Stimulated activated CD4-positive, alpha-beta T cell treated with anti-CD3 and anti-CD28 coated beads, TNF-alpha, amount 100 ng/mL, for 48 hours (primary cell): ENCODE data around the gene CHCHD2.
A peak's percentile ranks its signal among the peaks of the same experiment; 100 is the strongest.
"Not testable (repeated sequence)": the region's sequence is repeated elsewhere in the genome, so short reads cannot be mapped to it uniquely, and the experiment has no call there.

ENCODE experiments used
- DNase-seq, 3 donors: peaks; one replicate each; pipeline ENCODE4 v3.0.0-alpha.2; 2020; ENCODE audit warnings: low read depth in 3 of 3

CHCHD2 gene

GRCh38 chr7:56083150-56083785, 23.0 kb downstream of the CHCHD2 start:
- no peak for DNase-seq

DNA sequence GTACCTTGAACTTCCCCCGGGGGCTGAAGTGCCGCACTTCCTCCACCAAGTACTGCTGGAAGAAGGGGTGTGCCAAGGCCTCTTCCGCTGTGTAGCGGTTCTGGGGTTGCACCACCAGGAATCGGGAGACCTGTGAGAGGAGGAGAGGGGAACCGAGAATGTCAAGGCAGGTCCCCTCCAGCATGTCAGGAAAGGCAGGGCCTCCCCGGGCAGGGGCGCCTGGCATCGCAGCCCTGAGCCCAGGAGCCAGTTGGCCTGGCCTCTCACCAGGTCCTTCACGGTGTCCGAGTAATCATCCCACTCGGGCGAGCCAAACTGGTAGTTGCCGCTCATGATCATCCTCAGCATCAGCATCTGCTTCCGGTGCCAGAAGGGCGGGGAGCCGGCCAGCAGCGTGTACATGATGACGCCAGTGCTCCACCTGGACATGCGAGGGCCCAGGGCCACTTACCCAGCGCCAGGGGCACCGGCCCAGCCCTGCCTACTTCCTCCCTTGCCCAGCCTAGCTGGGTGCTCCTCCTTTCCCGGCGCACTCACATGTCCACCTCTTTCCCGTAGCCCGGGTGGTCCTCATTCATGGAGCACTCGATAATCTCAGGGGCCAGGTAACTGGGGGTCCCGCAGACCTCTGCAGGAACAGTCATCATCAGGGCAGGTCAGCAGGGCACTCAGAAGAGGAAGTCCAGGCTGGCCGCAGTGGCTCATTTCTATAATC, 24.5 kb downstream of the CHCHD2 start:
- no peak for DNase-seq

DNA sequence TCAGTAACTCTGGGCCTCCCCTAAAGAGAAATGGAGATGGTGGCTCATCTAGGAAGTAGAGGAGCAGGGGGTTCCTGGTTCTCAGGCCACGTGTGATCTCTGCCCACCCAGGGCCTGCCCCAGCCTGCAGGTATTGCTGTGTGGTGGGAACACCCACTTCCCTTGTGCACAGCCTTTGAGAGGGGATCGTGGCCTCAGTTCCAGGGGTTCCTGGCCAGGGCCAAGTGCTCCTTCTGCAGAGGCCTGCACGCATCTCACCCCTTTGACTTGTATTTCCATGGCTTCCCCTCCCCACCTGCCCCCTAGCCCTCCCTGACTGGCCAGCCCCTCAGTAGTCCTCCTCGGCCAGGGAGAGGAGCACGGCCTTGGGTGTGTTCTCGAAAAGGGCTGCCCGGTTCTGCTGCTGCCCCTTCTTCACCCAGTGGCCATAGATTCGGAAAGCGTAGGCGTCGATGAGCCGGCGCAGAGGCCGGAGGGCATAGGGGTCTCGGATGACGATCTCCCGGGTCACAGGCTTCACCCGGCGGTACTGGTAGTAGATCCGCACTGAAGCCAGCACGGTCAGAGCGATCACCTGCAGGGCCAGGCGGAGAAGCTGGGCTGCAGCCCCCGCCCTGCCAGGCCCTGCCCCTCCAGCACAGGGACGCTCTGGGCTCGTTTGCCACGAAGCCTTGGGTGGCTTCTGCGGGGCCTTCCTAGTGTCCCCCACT, 25.4 kb downstream of the CHCHD2 start:
- DNase-seq: not testable (repeated sequence)

GRCh38 chr7:56079450-56080185, 26.7 kb downstream of the CHCHD2 start:
- no peak for DNase-seq

GRCh38 chr7:56078196-56078595, 28.1 kb downstream of the CHCHD2 start:
- no peak for DNase-seq

DNA sequence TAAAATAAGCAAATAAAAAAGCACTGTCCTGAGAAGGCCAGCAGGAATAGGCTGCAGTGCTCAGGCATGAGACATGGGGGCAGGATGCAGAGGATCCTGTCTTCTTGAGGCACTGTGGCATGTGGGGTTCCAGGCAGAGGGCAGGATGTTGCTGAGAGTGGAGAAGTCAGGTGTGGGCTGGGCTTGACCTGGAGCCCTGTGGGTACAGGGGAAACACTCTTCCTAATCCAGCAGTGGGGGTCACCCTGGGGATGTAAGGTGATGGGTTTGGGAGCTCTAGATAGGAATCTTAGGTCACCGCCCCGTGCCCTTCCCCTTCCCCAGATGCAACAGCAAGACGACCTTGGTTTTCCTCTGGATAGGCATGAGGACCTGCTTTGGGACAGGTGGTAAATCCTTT, 28.6 kb downstream of the CHCHD2 start:
- DNase-seq: no peak

- DNase-seq: peak; percentile 33 to 45 (median 43)
These were observed 31.9 kb downstream of the CHCHD2 start for GRCh38 chr7:56074371-56074791.

GRCh38 chr7:56066376-56066775, 39.9 kb downstream of the CHCHD2 start:
- not testable (repeated sequence) for DNase-seq

GRCh38 chr7:56063882-56064625, 42.2 kb downstream of the CHCHD2 start, which contains the start of gene SUMF2:
Gene SUMF2 (plus strand): TSS chr7:56064286. CDS start chr7:56064312, 26 bp downstream.
- peak; percentile 68 to 90 (median 74) for DNase-seq

DNA sequence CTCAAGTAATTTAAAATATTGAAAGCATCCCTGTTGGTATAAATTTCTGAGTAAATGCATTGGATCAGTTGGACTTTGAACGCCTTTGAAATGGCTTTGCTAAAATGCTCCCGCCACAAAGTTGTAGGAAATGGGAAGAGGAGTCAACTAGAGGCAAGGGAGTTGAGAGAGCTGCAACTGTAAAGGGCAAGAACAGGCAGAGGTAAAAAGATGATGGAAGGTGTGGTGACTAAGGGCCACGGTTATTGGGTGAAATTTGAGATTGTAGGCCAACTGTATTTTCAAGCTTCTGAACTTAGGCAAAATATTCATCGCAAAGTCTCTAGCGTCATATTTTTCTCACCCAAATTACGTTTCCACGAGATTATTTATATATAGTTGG, 42.8 kb downstream of the CHCHD2 start:
- no peak for DNase-seq

DNA sequence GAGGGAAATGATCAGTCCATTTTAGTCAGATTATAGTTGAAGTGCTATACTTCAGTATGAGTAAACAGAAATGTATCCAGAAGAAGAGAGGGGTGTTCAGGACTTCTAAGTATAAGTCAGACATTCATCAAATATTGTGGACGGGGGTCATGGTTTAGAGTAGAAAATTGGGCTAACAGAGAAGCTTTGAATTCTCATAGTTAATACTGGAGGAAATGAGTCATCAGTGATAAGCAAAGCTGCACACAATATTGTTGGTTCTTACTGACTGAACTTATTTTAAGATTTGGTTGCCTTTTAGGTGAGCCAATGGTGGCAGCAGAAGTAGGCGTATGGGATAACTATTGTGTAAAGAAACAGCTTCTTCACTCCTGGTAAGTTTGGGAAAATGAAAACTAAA, 43.9 kb downstream of the CHCHD2 start:
- no peak for DNase-seq

DNA sequence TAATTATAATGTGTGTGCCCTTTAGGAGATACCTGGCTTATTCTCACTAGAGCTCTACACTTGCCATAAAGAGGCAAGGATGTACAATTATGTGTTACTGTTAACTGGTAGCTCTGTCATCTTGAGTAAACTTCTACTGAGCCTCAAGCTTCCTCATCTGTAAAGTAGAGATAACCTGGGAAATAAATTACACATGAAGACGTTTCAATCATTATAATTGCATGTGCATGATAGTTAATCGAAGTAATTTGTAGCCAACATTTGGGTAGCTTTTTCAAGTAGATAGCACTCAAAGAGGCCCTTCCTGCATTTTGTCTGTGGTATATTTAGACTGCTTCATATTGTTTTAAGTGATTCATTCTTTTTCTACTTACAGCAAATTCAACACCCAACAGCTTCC, 52.3 kb downstream of the CHCHD2 start:
- no peak for DNase-seq

DNA sequence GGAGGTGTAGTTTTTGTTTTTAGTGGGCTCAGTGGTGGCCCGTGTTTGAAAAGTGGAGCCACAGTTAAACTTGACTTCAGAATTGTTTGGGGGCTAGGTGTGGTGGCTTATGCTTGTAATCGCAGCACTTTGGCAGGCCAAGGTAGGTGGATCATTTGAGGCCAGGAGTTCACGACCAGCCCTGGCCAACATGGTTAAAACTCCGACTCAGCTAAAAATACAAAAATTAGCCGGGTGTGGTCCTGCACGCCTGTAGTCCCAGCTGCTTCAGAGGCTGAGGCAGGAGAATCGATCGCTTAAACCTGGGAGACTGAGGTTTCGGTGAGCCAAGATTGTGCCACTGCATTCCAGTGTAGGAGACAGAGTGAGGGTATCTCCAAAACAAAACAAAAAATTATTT, 52.9 kb downstream of the CHCHD2 start:
- DNase-seq: no peak
